Iris pigment epithelial cell (primary cell): ENCODE data around the gene PTPRM.

Source experiments
- DNase-seq: peaks from one replicate; pipeline ENCODE4 v3.0.0-alpha.2; 2011; ENCODE audit warnings: low read depth

The PTPRM gene

GRCh38 chr18:7671105-7671504 is 104.0 kb downstream of the PTPRM start:
- no peak for DNase-seq

DNA sequence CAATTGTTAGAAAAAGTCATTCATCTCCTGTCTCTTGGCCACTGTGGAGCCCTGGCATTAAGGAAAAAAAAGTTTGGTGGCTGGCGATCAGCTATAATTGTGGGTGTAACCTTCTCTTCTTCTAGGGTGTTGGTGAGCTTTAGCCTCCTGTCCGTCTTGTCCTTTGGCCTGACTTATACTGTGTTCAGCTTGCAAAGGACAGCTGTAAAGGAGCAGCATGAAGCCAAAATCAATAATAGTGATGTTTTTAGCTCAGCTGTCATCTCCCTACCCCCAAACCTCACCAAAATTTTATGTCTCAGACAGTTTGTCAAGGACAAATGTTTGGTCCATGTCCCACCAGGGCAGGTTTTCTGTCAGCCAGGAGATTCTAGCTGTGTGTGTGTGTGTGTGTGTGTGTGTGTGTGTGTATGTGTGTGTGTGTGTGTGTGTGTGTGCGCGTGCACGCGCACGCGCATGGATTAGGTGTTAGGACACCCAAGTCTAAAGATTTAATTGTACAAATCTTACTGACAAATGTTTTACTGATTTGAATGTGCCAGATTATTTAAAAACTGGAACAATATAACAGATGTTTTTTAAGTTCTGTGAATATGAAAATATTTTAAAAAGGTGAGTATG is 109.2 kb downstream of the PTPRM start:
- DNase-seq, result no peak

DNA sequence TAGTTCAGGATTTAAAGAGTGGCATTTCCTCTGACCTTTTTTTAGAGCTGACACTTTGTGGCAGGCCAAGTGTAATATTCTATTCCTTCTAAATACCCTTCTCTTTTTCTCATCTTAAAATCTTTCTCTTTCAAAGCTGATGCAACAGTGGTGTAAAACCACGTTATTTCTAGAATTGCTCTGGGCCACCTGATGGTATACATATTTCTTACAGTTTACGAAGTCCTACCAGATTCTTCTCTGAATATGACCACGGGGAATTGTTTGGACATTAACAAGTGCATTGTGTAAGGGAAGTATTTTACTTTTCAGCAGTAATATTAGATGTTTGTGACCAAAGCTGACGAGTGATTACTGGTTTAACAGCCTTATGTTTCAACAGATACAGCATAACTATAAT is 109.9 kb downstream of the PTPRM start:
- no peak for DNase-seq

- no peak for DNase-seq
Measured at GRCh38 chr18:7677424-7677823, 110.3 kb downstream of the PTPRM start.

DNA sequence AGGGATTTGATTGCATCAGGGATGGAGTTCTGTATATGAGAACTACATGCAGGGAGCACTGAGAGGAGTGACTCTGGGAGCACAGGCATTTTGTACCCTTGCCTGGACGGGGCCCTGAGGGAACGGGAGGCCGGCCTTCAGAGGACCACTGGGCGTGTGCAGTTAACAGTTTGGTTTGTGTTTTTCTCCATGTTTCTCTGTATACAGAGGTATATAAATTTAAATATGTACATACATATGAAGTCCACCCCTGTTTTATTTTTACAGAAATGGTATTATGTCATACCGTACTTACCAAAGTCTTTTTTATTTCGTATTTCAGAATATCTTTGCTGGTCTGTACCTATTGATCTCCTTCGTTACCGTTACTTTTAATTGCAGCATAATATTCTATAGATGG is 111.3 kb downstream of the PTPRM start:
- no peak for DNase-seq

DNA sequence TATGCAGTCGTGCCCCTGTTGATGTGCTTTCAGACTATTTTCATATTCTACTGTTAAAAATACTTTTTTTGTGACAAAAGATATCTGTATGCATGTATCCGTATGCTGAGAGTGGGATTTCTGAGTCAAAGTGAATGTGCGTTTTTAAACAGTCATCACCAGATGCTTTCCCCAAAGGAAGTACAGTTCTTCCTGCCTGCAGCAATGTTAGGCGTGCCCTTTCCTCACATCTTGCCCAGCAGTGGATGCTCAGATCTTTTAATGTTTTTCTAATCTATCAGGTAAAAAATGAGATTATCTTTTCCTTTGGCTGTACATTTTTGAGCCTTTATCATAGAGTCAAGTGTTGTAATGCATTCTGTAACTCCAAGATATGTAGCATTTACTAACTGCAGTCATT is 111.7 kb downstream of the PTPRM start:
- DNase-seq, result no peak

GRCh38 chr18:7681298-7681697 is 114.2 kb downstream of the PTPRM start:
- no peak for DNase-seq

DNA sequence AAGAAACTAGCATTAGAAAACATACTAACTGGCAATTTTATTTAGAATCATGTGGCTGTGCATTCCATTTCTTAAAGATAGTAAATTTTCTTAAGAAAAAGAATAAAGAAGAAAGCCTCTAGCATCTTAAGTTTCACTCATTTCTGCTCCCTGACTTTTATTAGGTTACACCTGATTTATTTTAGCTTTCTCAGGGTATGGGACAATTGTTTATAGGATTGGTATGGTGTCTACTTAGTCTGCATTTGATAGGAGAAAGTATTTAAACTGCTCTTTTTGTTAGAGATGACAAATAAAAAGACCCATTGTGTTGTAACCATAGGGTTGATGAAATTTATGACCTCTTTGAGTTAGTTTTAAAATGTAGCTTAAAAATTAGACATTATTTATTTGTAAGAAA is 115.2 kb downstream of the PTPRM start:
- no peak for DNase-seq

- DNase-seq, result no peak
Measured at GRCh38 chr18:7683753-7684152, 116.6 kb downstream of the PTPRM start.

GRCh38 chr18:7684357-7684756 is 117.2 kb downstream of the PTPRM start:
- DNase-seq, result no peak

- DNase-seq, result no peak
Measured at GRCh38 chr18:7684966-7685365, 117.8 kb downstream of the PTPRM start.

DNA sequence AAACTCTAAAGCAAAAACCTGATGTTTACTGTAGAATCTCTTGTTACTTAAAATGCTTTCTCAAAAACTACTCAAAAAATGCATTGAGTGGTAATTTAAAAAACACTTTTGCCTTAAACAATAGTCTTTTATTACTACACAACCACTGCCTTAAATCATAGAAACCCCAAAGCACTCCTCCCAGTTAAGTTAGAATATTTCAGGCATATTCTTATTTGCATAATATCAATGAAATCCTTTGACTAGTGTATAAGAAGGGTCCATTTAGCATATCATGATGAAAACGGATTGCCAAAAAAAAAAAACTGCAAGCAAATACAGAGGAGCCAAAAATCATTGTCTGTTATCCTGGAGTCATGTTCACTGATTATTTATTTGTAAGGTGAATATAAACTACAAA is 119.2 kb downstream of the PTPRM start:
- DNase-seq, result no peak

- no peak for DNase-seq
Measured at GRCh38 chr18:7688580-7688979, 121.5 kb downstream of the PTPRM start.

GRCh38 chr18:7691206-7691605 is 124.1 kb downstream of the PTPRM start:
- no peak for DNase-seq

DNA sequence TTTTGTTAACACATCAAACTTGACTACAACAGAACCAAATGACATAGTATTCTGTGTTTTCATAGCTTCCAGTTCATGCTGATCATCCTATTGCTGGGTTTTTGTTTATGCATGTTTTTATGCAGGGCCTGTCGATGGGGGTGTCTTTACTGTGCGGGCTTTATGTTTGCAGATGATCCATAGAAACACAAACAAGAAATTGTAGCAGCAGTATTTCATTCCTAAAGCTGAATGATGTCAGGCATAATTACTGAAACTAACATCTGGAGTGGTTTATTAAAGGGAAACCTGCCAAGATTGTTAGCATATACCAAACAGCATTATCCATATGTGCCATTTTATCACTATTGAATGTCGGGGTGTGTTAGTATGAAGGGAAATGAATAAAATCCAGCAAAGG is 129.7 kb downstream of the PTPRM start:
- DNase-seq, result no peak

DNA sequence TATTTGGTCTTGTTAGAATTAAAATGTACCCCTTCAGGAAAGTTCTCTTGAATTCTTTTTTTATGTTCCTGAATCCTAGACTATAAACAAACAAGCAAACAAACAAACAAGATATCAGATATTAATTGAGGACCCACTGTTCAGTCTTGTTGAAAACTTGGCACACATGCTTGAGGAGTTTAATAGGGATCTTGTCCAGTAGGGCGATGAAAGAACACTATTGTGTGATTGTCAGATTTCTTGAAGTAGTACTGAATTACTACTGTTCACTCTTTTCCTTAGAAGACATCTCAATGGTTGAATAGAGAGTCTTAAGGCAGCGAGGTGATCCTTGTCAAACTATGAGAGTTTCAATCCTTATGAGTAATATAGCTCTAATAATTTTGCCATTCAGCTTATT is 130.2 kb downstream of the PTPRM start:
- no peak for DNase-seq

- no peak for DNase-seq
Measured at GRCh38 chr18:7711495-7711894, 144.4 kb downstream of the PTPRM start.

DNA sequence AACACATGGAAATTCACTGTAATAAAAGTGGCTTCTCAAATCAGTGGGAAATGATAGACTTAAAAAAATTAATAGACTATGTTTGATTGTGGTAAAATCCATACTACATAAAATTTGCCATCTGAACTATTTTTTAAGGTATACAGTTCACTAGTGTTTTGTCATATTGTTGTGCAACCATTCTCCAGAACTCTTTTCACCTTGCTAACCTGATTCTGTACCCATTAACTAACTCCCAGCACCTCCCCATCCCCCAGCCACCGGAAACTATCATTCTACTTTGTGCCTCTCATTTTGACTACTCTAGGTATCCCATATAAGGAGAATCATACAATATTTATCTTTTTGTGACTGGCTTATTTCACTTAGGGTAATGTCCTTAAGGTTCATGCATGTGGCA is 153.3 kb downstream of the PTPRM start:
- DNase-seq, result no peak

DNA sequence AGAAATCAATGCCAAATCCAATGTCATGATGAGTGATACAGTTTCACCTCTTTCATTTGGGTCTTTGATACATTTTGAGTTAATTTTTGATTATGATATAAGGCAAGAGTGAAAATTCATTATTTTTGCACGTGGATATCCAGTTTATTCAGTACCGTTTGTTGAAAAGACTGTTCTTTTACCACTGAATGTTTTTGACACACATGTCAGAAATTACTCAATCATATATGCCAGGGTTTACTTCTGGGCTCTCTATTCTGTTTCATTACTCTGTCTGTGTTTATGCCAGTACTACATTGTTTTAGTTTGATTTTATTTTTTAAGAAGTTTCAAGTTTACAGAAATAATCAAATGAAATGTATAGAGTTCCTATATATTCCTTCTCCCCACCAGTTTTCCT is 154.4 kb downstream of the PTPRM start:
- no peak for DNase-seq

DNA sequence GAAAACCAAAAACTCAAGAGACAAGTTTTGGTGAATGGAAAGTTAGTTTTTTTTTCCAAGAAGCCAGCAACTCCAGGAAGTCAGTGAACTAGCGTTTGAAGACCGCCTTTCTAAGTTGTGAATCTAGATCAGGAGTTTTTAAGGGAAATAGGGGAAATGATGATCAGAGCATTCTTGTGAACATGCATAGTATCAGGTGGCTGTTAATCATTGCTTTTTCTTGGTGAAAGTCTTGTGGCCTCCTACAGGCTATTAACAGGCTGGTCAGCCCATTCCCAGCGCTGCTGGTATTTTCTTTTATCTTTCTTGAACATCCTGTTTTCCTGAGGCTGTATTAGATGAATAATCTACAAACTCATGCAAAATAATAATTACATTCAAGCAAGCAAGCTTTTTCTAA is 155.8 kb downstream of the PTPRM start:
- DNase-seq, result no peak

- no peak for DNase-seq
Measured at GRCh38 chr18:7723558-7723957, 156.4 kb downstream of the PTPRM start.

GRCh38 chr18:7725473-7725872 is 158.4 kb downstream of the PTPRM start:
- DNase-seq, result no peak

DNA sequence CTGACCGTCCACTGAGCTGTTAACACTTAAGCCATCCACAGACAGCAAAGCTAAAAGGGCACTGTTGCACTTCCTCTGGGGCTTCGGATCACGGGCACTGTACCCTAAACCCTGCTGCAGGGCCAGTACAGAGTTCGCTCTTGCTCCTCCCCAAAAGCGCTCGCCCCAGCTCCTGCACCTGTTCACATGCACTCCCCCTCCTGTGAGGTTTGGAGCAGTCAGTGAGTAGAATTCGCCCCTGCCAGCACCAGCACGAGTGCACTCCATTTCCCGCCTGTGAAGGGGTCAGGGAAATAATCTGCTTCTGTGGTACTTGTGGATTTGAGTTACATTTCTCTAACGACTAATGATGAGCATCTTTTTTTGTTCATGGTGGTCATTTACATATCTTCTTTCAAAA is 158.8 kb downstream of the PTPRM start:
- DNase-seq, result no peak

DNA sequence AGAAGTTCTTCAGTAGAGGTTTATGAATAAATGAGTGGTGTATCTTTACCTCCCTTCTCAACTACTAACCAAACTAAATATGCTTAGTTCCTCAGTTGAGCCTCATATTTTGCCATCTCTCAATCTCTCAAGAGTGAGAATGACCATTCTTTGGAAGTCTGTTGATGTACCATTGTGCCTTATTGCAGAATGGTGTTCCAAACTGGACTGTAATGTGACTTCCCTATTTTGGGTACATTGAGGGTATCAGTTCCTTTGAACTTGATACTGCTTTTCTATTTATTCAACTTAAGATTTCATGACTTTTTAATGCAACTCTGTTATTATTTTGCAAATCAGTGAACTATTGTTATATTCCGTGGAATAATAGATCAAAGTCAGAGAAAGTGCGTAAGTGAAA is 159.4 kb downstream of the PTPRM start:
- DNase-seq, result no peak
